HG02840 (cell line): ENCODE data around the gene PLCB2.

Source experiments
- ATAC-seq: cut with Tn5 transposase; IDR thresholded peaks from one replicate; pipeline ENCODE4 v1.9.1; 2021; ENCODE audit warnings: mild to moderate bottlenecking, moderate library complexity, moderate number of reproducible peaks; ENCODE audit not compliant: unreplicated experiment, low FRiP score

PLCB2 gene, protein sequence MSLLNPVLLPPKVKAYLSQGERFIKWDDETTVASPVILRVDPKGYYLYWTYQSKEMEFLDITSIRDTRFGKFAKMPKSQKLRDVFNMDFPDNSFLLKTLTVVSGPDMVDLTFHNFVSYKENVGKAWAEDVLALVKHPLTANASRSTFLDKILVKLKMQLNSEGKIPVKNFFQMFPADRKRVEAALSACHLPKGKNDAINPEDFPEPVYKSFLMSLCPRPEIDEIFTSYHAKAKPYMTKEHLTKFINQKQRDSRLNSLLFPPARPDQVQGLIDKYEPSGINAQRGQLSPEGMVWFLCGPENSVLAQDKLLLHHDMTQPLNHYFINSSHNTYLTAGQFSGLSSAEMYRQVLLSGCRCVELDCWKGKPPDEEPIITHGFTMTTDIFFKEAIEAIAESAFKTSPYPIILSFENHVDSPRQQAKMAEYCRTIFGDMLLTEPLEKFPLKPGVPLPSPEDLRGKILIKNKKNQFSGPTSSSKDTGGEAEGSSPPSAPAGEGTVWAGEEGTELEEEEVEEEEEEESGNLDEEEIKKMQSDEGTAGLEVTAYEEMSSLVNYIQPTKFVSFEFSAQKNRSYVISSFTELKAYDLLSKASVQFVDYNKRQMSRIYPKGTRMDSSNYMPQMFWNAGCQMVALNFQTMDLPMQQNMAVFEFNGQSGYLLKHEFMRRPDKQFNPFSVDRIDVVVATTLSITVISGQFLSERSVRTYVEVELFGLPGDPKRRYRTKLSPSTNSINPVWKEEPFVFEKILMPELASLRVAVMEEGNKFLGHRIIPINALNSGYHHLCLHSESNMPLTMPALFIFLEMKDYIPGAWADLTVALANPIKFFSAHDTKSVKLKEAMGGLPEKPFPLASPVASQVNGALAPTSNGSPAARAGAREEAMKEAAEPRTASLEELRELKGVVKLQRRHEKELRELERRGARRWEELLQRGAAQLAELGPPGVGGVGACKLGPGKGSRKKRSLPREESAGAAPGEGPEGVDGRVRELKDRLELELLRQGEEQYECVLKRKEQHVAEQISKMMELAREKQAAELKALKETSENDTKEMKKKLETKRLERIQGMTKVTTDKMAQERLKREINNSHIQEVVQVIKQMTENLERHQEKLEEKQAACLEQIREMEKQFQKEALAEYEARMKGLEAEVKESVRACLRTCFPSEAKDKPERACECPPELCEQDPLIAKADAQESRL

DNA sequence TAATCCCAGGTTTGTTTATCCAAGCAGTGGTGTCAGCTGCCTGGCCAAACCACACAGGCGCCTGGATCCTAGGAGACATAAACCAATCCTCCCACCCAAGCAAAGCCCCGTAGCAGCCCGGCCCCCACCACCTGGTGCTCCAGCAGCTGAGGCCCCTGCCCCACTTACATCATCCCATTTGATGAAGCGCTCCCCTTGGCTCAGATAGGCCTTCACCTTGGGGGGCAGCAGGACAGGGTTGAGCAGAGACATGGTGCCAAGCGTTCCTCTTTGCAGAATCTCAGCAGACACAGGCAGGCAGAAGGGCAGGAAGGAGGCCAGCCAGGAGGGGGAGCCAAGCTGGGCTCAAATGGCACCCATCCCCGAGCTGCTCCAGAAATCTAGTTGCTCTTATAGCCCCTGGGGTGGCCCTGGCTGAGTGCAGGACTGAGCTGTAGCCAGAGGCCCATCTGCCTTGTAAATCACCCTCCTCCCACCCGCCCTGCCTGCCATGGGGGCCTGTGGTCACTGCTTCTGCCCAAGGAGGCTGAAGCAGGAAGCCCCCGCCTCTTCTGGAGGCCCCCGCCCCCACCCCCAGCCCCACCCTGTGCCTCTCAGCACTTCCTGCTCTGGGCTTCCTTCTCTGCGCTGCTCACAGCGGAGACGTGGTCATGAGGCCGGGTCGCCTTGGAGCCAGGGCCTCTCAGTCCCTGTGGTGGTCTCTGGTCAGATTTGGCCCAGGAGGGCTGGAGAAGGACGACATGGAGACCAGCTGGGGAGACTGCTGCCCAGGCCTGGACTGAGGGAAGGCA lies at the start of gene PLCB2:
Gene PLCB2, minus strand, starts transcription at position 515 of the 791 bp plus-strand sequence. Its CDS starts 263 bp downstream, at position 252.
- peak; percentile 45 for ATAC-seq

DNA sequence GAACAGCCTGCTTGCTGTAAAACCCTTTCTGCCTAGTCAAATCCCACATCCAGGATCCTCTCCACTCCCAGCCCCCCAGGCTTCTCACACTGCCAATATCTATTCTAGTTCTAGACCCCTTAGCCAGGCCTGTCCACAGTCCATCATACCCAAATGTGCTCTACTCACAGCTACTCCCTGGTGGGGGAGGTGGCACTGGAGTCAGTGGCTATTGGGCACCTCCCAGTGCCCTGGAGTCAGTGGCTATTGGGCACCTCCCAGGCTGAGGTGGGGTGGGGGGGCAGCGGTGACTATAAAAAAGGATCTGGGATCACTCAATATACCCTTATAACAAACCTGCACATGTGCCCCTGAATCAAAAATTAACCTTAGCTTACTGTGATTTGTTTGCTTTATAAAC lies 49.5 kb upstream of the PLCB2 start:
- ATAC-seq: no peak

DNA sequence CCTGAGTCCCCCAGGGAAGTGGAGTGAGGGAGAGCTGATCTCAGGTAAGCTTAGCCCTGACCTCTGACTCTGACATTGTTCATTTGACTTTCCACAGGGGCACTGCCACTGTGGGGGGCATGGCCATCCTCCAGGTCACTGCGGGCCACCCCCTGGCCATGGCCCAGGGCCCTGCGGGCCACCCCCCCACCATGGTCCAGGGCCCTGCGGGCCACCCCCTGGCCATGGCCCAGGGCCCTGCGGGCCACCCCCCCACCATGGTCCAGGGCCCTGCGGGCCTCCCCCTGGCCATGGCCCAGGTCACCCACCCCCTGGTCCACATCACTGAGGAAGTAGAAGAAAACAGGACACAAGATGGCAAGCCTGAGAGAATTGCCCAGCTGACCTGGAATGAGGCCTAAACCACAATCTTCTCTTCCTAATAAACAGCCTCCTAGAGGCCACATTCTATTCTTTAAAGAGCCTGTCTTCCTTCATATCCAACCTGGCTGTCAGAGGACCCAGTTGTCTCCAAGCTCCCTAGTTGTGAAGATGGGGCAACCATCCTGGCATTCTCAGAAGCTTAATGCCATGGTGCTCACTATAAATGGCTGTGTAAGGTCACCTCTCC lies 48.3 kb upstream of the PLCB2 start:
- no peak for ATAC-seq

DNA sequence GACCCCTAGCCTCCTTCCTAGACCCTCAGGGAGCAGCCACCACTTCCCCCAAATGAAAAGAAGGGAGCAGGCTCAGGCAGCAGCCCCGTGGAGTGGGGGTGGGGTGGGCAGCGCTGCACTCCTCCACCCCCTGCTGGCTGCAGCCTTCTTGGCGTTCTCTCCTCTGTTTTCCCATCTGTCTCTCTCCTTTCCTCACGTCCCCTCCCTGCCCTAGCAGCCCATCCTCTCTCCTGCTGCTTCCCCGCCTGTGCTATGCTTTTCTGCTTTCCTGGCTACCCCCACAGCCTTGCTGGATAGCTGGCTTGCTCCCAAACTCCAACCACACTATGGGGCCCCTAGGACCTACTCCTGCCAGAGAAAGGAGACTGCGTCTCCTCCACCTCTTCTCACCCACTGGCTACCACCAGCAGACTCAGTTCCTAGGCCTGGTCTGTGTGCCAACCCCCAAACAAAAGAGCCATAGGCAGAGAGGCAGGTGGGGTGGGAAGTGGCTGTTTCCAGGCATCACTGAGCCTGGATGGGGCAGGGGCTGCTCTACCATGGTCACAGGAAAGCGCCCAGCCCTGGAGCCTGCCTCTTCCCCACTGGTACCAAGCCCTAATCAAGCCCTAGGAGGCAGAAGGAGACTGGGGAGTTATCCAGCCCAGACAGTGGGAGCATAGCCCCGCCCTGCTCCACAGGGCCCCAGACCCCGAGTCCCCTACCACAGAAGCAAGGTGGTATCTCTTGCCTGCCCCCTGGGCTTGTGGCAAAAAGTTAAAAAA lies 46.9 kb upstream of the PLCB2 start:
- ATAC-seq: no peak

- no peak for ATAC-seq
Measured at GRCh38 chr15:40353697-40354096, 46.0 kb upstream of the PLCB2 start.

GRCh38 chr15:40352281-40352901 lies 44.7 kb upstream of the PLCB2 start:
- no peak for ATAC-seq

DNA sequence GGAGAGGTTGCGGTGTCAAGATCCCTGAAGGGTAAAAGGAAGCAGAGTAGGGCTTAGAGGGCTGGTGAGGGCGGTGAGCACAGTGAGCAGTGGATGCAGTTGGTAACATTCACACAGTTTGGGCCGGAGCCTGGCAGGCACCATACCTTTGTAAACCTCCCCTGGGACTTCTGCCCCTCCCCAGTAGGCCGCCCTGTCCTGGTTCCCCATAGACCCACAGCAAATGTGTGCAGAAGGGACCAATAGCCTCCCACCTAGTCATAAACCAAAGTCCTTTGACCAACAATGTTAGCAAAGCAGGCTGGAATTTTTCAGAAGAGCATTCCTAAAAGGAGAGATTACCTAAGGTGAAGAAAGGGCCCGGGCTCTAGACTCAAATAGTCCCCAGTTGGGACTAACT lies 41.4 kb upstream of the PLCB2 start:
- no peak for ATAC-seq

- ATAC-seq: no peak
Measured at GRCh38 chr15:40348474-40348870, 40.7 kb upstream of the PLCB2 start.

GRCh38 chr15:40347559-40348473 lies 40.1 kb upstream of the PLCB2 start:
- no peak for ATAC-seq

GRCh38 chr15:40346579-40347558 lies 39.1 kb upstream of the PLCB2 start:
- no peak for ATAC-seq

GRCh38 chr15:40345867-40346578 lies 38.3 kb upstream of the PLCB2 start:
- no peak for ATAC-seq

- ATAC-seq: no peak
Measured at GRCh38 chr15:40345225-40345866, 37.6 kb upstream of the PLCB2 start.

DNA sequence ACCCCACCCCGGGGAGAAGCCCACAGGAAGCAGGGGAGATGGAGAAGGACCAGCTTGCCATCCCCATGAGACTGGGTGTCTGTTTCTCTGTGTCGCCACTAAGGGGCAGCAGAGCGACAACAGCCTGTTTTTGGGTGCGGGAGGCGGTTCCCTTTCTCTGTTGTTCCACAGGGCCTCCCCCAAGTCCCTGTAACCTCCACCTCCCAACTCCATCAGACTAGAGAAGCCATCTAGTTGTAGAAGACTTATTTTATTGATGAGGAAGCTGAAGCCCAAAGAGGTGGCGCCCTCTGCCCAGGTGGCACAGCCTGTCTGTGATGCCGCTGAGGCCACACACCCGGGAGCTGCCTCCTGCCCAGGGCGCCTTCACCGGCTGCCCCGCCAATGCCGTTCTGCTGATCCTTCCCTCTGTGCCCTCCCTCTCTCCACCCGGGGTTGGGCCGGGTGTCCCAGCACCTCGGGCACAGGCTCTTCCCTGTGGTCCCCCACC lies 36.9 kb upstream of the PLCB2 start:
- ATAC-seq: no peak

GRCh38 chr15:40344217-40344616 lies 36.5 kb upstream of the PLCB2 start:
- no peak for ATAC-seq

- no peak for ATAC-seq
Measured at GRCh38 chr15:40343512-40343911, 35.8 kb upstream of the PLCB2 start.
